Uterus (tissue), 2 donors: ENCODE data around the gene CNNM2.

Source experiments
- CTCF ChIP-seq, 4 experiments: fragments of 200-600 bp in 2 of 4; fragments of 450-650 bp in 2 of 4; sonication (generic) in 2 of 4; IDR thresholded peaks; one replicate each; pipeline ENCODE4 v1.5.1; 2016 to 2019; ENCODE audit warnings: antibody characterized with exemption in 4 of 4, mild to moderate bottlenecking in 2 of 4, moderate library complexity in 1 of 4
- POLR2A ChIP-seq, 2 donors: fragments of 450-650 bp; IDR thresholded peaks; one replicate each; pipeline ENCODE4 v1.6.1; 2016; ENCODE audit warnings: antibody characterized with exemption in 2 of 2, mild to moderate bottlenecking in 1 of 2, moderate library complexity in 1 of 2

GRCh38 chr10:103049237-103049636 is 131.1 kb downstream of the CNNM2 start:
- TF ChIP-seq POLR2A (IDR thresholded peaks at IDR 0.05) (no peak), CTCF (IDR thresholded peaks at IDR 0.05) (no peak)
